GM08714 (cell line): ENCODE data around the gene ARHGAP44.

Source experiments
- H3K4me3 ChIP-seq: fragments of 200-500 bp; sonication (Bioruptor generic); 2 replicates; pipeline ENCODE4 v1.5.1; 2014; ENCODE audit warnings: mild to moderate bottlenecking, low read length, inconsistent platforms
- ZNF274 ChIP-seq: IDR thresholded peaks from 2 replicates; pipeline ENCODE4 v1.6.1; 2012; ENCODE audit warnings: mild to moderate bottlenecking, low read depth, low read length

The ARHGAP44 gene

GRCh38 chr17:12979246-12979645 is 189.9 kb downstream of the ARHGAP44 start:
- TF ChIP-seq ZNF274: no peak
- no peak overlapping the region for H3K4me3 ChIP-seq

DNA sequence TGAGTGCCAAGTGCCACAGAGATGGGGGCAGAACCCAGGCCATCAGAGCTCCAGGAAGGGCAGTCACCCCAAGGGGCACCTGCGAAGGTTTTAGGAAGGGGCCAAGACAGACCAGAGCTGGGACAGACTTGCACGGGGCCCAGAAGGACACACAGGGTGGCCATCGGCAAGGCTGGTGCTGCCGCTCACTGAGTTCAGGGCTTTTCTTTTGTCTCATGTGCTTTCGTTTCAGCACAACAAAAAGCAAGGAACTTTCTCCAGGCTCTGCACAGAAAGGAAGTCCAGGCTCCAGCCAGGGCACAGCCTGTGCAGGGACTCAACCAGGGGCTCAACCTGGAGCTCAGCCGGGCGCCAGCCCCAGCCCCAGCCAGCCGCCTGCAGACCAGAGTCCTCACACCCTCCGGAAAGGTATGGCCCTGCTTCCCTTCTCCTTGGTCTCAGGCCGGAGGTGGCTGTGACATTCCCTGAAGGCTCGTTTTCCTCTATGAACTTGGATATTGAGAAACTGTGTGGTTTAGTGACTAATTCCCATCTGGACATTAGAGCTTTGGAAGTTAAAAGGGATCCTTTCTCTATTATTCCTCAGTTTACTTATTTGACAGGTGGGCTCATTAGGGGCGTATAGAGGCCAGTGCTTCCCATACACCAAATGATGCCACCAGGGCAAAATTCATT is 190.7 kb downstream of the ARHGAP44 start:
- no peak overlapping the region for H3K4me3 ChIP-seq
- TF ChIP-seq ZNF274: no peak

GRCh38 chr17:12982224-12982623 is 192.9 kb downstream of the ARHGAP44 start:
- TF ChIP-seq ZNF274: no peak
- no peak overlapping the region for H3K4me3 ChIP-seq

GRCh38 chr17:12983991-12984884 is 194.9 kb downstream of the ARHGAP44 start:
- no peak overlapping the region for H3K4me3 ChIP-seq
- TF ChIP-seq ZNF274: no peak

DNA sequence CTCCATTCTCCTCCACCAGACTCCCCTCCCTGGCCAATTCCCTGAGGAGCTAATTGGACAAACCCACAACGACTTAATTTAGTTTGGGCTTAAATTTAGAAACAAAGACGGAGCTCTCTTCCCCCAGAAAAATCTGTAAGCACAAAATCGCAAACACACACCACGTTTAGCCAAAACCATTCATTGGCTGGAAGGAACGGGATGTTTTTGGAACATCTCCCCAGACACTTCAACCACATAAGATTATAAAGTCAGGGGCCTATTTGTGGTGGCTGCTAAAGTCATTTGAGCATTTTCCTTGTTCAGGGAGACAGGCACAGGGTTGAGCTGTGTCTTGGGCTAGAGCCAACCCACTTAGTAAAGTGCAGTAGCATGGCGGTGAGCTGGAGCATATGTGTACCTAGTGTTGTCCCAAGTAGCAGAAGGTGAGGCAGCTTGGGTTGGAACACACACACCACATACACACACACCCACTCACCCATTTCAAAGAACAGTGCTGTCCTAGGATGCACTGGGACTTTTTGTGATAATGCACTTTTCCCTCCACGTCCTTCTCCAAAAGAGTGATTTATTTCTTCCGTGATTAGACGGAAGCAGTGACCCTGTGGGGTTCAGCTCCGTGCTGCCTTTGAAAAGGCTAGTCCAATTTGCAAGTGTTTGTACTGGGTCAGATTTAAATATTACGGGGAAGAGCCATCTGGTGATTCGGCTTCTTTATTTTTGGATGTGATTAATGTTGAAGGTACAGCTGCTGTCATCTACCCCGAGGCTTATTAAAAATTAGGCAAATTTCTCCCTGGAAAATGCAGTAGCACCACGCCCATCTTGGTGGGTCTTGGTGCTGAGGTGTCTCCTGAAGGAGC is 196.4 kb downstream of the ARHGAP44 start:
- TF ChIP-seq ZNF274: no peak
- H3K4me3 ChIP-seq: no peak overlapping the region

DNA sequence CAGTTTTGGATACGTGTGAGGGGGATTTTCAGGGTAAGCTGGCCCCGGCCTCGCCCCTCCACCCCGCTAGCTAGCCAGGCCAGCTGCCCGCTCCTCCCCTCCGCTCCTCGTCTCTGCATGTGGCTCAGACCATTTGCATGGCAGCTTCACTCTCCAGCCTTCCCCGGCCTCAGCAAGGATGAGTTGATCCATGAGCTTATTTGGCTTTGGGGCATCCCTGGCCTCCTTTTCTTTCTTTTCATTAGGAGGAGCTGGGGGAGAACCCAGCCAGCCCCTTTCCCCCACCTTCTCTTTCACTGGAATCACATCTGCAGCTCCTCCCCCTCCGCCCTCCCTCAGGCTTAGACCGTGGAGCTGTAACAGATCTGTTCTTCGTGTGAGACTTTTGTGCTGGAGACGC is 197.8 kb downstream of the ARHGAP44 start:
- H3K4me3 ChIP-seq: no peak overlapping the region
- no peak for TF ChIP-seq ZNF274

- no peak for TF ChIP-seq ZNF274
- H3K4me3 ChIP-seq: no peak overlapping the region
These were observed 200.9 kb downstream of the ARHGAP44 start for GRCh38 chr17:12990041-12990808.

DNA sequence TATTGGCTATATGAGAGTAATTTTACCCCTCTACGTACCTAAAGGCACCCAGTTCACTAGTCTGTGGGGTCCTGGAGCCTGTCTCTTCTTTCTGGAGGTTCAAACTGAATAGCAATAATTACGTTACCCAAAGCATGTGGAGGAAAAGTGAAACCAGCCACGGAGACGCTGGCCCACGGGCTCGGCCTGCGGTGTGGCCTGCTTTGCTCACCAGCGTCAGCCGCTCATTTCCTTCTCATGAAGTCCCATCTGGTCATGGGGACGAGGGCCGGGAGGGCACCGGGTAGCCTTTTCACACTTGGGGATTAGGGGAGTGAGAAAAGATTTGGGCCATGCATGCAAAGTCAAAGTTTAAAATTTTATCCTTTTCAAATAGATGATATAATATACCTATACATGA is 201.6 kb downstream of the ARHGAP44 start:
- TF ChIP-seq ZNF274: no peak
- H3K4me3 ChIP-seq: no peak overlapping the region

DNA sequence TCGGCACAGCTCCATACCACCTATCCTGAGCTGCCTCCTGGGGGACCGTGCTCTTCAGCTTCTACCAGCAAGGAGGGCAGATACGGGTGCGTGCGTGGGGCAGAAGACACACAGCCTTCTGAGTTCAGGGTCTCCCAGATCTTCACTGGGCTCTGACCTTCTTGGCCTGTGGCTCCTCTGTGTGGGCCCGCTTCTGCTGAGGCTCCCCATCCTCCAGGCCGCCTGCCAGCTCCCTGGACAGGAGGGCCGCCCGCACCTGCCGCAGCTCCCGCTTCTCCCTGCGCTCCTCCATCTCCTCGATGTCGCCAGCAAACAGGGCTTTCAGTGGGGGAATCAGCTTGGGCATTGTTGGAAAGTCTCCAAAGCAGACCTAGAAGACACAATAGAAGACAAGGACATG is 203.4 kb downstream of the ARHGAP44 start:
- H3K4me3 ChIP-seq: no peak overlapping the region
- no peak for TF ChIP-seq ZNF274

GRCh38 chr17:12993631-12994030 is 204.3 kb downstream of the ARHGAP44 start:
- TF ChIP-seq ZNF274: no peak
- H3K4me3 ChIP-seq: no peak overlapping the region

DNA sequence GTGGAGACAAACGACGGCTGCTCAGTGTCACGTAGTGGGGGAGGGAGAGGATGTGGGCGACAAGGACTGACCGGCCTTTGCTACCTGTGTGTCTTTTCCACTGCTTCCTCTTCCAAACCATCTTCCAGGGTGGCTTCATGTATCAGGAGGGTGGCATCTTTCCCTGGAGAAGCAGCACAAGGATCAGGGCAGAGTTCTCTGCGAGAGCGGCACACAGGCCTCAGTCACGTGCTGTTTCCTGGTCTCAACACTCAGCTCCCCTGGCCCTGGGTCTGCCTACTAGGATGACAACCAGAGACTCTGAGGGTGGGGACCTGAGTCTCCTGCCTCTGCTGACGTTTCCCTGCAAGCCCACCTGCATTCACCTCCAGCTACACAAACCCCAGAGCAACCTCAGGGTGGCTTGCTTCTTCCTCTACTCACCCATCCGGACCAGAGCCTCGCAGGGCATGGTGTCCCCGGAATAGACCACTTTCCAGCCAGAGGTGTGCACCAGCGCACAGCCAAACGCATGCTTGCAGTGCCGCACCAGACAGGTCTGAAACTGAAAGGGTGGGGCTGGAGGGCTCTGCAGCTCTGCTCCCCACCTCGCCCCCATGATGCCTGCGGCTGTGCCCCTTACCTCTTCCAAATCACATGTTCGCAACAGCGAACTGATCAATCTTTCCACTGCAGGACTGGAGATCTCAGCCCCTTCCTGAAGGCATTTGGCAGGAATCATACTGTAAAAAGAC is 205.2 kb downstream of the ARHGAP44 start:
- no peak for TF ChIP-seq ZNF274
- H3K4me3 ChIP-seq: no peak overlapping the region

DNA sequence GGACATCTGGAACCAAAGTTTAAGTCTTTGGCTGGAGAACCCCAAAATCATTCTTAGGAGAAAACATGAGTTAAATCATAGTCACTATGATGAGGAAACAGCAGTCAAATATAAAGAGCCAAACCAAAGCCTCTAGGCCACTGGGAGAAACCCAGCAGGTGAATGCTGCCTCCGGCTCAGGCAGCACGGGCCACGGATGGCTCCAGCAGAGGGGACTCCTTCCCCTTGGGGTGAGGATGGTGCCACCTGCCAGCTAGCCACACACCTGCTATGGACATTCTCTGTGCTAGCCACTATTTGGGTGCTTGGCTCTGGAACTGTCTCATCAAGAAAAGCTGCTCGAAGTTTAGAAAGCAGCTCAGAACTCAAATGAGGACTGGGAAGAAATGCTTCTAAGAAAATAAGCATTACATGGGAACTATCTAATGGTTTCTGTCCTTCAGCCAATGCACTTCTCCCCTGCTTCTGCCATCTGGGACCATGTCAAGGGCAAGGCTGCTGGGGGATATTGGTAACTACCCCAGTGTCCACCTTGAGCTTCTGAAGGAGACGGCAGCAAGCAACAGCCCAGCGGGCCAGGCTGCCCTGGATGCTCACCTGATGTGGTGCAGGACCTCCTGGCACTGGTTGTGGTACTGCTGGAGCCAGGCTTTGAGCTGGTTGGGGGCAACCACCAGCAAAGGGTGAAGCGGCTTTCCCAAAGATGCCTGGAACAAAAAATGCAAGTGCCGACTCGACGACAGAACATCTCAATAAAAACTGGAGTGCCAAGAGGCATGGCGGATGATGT is 206.0 kb downstream of the ARHGAP44 start:
- H3K4me3 ChIP-seq: no peak overlapping the region
- no peak for TF ChIP-seq ZNF274

DNA sequence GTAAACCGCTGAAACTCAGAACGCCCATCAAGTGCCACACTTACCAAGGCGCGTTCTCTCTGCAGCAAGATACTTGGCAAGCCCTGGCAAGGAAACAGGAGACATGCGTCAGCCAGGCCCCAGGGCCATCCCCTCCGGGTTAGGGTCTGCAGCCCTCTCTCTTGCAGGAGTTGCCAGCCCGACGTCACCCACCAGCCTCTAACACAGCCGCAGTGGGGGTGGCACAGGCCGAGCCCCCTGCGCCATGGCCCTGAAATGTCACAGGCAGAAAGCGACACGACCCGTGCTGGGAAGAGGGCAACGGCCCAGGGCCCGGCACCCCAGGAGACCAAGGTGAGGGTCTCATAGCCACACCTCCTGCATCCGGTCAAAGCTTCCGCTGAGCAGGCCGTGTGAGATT is 206.6 kb downstream of the ARHGAP44 start:
- H3K4me3 ChIP-seq: no peak overlapping the region
- no peak for TF ChIP-seq ZNF274
